ENCODE data around the gene RGS10.
A peak's percentile ranks its signal among the peaks of the same experiment; 100 is the strongest.

Gene RGS10

DNA sequence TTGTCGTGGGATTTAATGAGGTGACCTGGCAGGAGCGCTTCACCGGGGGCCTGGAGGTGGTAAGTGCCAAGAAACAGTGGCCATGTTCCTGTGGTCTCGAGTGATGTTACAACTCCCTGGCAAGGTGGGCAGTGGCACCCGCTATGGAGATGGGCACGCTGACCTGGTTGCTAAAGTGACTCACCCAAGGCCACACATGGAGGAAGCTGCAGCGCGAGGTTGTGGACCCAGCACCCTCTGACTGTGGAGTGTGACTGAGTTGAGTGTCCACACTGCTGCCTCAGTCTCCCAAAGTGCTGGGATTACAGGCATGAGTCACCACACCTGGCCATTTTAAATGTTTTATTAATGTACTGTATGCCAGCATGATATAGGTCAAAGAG lies 73.2 kb downstream of the RGS10 start (continued):
- no peak for TF ChIP-seq SALL2 (tag by site-specific recombination; IDR thresholded peaks at IDR 0.05; ENCODE audit: borderline replicate concordance)
- TF ChIP-seq ZSCAN30 (tag by site-specific recombination; IDR thresholded peaks at IDR 0.05) = no peak
- TF ChIP-seq ZNF629 (tag by site-specific recombination; IDR thresholded peaks at IDR 0.05) = no peak
- TF ChIP-seq ZNF830 (tag by site-specific recombination; IDR thresholded peaks at IDR 0.05; ENCODE audit: low read depth) = no peak
- no peak for TF ChIP-seq ZNF768 (tag by site-specific recombination; IDR thresholded peaks at IDR 0.05)
- TF ChIP-seq HOXD13 (CRISPR knock-in tag; IDR thresholded peaks at IDR 0.05; ENCODE audit: borderline replicate concordance) = no peak
- no peak for TF ChIP-seq ZNF155 (tag by site-specific recombination; IDR thresholded peaks at IDR 0.05)
- no peak for TF ChIP-seq ZNF707 (tag by site-specific recombination; IDR thresholded peaks at IDR 0.05)
- TF ChIP-seq ZNF157 (tag by site-specific recombination; IDR thresholded peaks at IDR 0.05) = no peak
- TF ChIP-seq, protein P1, sequence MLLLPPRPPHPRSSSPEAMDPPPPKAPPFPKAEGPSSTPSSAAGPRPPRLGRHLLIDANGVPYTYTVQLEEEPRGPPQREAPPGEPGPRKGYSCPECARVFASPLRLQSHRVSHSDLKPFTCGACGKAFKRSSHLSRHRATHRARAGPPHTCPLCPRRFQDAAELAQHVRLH (tag by site-specific recombination; IDR thresholded peaks at IDR 0.05) = no peak
- no peak for TF ChIP-seq ZNF274 (IDR thresholded peaks at IDR 0.05; ENCODE audit: low read length)
- TF ChIP-seq ZNF274 (tag by site-specific recombination; IDR thresholded peaks at IDR 0.05; ENCODE audit: borderline replicate concordance) = no peak

DNA sequence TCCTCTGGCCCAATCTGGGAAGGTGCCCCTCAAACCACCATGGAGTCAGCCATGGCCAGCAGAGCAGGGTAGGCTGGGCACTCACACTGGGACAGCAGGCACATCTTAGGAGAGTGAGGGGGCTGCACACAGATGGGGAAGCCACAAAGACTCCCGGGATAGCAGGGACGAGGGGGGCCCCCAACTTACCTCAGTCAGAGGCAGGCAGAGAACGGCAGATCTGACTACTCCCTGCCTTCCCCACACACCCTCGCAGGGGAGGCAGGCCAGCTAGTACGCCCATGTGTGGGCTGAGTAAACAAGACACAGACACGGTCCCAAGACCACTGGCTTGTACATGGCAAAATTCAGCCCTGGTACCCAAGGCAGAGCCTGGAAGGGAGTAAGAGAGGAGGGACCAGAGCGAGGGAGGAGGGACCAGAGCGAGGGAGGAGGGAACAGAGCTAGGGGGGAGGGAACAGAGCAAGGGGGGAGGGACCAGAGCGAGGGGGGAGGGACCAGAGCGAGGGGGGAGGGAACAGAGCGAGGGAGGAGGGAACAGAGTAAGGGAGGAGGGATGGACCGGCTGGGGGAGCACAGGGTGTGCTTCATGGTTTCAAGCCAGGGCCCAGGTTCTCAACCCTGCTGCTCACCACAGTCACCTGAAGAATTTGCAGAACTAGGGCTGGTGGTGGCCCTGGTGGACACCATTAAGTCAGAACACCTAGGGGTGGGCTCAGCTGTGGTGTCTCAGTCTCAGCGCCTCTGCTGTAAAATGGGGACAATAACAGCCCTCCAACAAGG lies 73.8 kb downstream of the RGS10 start:
- Histone ChIP-seq H3K4me1 (ENCODE audit: control insufficient read depth, insufficient read depth, low read length) (no peaks in the 10 kb centered on the region), H3K4me3 (ENCODE audit: low read depth, low read length) (no peak overlapping the region), H3K9me3 (ENCODE audit: control insufficient read depth, insufficient read depth, low read depth, low read length) (no peaks in the 10 kb centered on the region), H3K36me3 (ENCODE audit: control insufficient read depth in 2 of 2, insufficient read depth in 1 of 2, low read length in 2 of 2) (no peaks in the 10 kb centered on the region), H3K27ac (ENCODE audit: extremely low read depth, low read depth, low read length) (no peak overlapping the region)
- TF ChIP-seq WT1 (tag by site-specific recombination; IDR thresholded peaks at IDR 0.05) (no peak), EGR2 (tag by site-specific recombination; IDR thresholded peaks at IDR 0.05; ENCODE audit: low read depth) (0 out of 2 replicates have a peak, but pooled peaks have one; percentile 18), YY1 (tag by site-specific recombination; IDR thresholded peaks at IDR 0.05) (no peak), ZFHX2 (tag by site-specific recombination; conservative IDR thresholded peaks at IDR 0.05) (peak; percentile 31; the same call in 1 of the 2 replicates), ZNF624 (tag by site-specific recombination; IDR thresholded peaks at IDR 0.05) (no peak)
- TF ChIP-seq, protein P2, sequence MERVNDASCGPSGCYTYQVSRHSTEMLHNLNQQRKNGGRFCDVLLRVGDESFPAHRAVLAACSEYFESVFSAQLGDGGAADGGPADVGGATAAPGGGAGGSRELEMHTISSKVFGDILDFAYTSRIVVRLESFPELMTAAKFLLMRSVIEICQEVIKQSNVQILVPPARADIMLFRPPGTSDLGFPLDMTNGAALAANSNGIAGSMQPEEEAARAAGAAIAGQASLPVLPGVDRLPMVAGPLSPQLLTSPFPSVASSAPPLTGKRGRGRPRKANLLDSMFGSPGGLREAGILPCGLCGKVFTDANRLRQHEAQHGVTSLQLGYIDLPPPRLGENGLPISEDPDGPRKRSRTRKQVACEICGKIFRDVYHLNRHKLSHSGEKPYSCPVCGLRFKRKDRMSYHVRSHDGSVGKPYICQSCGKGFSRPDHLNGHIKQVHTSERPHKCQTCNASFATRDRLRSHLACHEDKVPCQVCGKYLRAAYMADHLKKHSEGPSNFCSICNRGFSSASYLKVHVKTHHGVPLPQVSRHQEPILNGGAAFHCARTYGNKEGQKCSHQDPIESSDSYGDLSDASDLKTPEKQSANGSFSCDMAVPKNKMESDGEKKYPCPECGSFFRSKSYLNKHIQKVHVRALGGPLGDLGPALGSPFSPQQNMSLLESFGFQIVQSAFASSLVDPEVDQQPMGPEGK (tag by site-specific recombination; IDR thresholded peaks at IDR 0.05) = no peak
- TF ChIP-seq, protein P3, sequence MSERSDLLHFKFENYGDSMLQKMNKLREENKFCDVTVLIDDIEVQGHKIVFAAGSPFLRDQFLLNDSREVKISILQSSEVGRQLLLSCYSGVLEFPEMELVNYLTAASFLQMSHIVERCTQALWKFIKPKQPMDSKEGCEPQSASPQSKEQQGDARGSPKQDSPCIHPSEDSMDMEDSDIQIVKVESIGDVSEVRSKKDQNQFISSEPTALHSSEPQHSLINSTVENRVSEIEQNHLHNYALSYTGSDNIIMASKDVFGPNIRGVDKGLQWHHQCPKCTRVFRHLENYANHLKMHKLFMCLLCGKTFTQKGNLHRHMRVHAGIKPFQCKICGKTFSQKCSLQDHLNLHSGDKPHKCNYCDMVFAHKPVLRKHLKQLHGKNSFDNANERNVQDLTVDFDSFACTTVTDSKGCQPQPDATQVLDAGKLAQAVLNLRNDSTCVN (tag by site-specific recombination; optimal IDR thresholded peaks at IDR 0.05) = no peak
- POLR2A ChIA-PET = no interaction called here
- CTCF ChIA-PET = interaction anchor here (1.3 kb wide), 1 partner anchor 271 kb away, joined by 3 read pairs; no protein-coding TSS in a partner anchor

DNA sequence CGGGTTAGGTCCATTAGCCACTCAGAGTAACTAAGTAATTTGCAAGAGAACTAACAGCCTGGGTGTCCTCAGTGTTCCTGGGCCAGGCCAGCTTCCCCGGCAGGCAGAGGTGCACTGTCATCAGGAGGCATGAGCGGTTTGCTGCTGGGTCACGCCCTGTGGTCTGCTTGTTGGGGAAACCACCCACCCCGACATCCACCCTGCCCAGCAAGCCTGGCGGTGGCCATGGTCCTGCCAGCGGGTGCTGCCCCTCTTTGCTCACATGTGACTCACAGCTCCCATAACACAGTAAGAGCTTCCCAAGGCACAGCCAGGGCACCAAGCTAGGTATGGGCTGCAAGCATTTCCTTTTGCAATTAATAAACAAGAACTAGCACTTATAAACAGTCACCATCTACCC lies 75.9 kb downstream of the RGS10 start:
- Histone ChIP-seq H3K9me3 (ENCODE audit: control insufficient read depth, insufficient read depth, low read depth, low read length) (no peaks in the 10 kb centered on the region), H3K36me3 (ENCODE audit: control insufficient read depth in 2 of 2, insufficient read depth in 1 of 2, low read length in 2 of 2) (no peaks in the 10 kb centered on the region), H3K4me1 (ENCODE audit: control insufficient read depth, insufficient read depth, low read length) (no peaks in the 10 kb centered on the region), H3K27ac (ENCODE audit: extremely low read depth, low read depth, low read length) (no peak overlapping the region), H3K4me3 (ENCODE audit: low read depth, low read length) (no peak overlapping the region)
- POLR2A ChIA-PET = no interaction called here
- TF ChIP-seq ZNF558 (tag by site-specific recombination; IDR thresholded peaks at IDR 0.05) (no peak), ZNF423 (tag by site-specific recombination; IDR thresholded peaks at IDR 0.05) (no peak), ZNF560 (tag by site-specific recombination; IDR thresholded peaks at IDR 0.05; ENCODE audit: borderline replicate concordance) (no peak), ZNF114 (tag by site-specific recombination; IDR thresholded peaks at IDR 0.05) (no peak)
- TF ChIP-seq, protein P4, sequence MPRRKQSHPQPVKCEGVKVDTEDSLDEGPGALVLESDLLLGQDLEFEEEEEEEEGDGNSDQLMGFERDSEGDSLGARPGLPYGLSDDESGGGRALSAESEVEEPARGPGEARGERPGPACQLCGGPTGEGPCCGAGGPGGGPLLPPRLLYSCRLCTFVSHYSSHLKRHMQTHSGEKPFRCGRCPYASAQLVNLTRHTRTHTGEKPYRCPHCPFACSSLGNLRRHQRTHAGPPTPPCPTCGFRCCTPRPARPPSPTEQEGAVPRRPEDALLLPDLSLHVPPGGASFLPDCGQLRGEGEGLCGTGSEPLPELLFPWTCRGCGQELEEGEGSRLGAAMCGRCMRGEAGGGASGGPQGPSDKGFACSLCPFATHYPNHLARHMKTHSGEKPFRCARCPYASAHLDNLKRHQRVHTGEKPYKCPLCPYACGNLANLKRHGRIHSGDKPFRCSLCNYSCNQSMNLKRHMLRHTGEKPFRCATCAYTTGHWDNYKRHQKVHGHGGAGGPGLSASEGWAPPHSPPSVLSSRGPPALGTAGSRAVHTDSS (tag by site-specific recombination; IDR thresholded peaks at IDR 0.05) = no peak
- CTCF ChIA-PET = interaction anchor here (1.0 to 1.3 kb wide), 2 partner anchors 12 to 21 kb away, joined by 3 to 4 read pairs; no protein-coding TSS in a partner anchor

Data from HEK293 (cell line).